SK-N-SH (cell line): ENCODE data around the gene SLC26A2.

Source experiments
- ELF1 ChIP-seq: IDR thresholded peaks from 2 replicates; pipeline ENCODE4 v1.4.0; 2012
- MAX ChIP-seq: IDR thresholded peaks from 2 replicates; pipeline ENCODE4 v1.4.0; 2012; ENCODE audit warnings: low read depth
- SMC3 ChIP-seq: IDR thresholded peaks from 2 replicates; pipeline ENCODE4 v1.6.1; 2012; ENCODE audit warnings: low read depth, low read length, improper control_type of control experiment

- no peak for TF ChIP-seq SMC3
- no peak for TF ChIP-seq ELF1
- TF ChIP-seq MAX = no peak
Observed at GRCh38 chr5:149930043-149930748, 30.4 kb upstream of the SLC26A2 start.
